HG03103 (cell line): ENCODE data around the gene DPH6.

Experiments used
- ATAC-seq: cut with Tn5 transposase; IDR thresholded peaks from one replicate; pipeline ENCODE4 v1.9.1; 2021; ENCODE audit warnings: low read depth; ENCODE audit not compliant: unreplicated experiment

Gene DPH6

GRCh38 chr15:35491999-35492398, 54.0 kb downstream of the DPH6 start:
- ATAC-seq, result no peak

DNA sequence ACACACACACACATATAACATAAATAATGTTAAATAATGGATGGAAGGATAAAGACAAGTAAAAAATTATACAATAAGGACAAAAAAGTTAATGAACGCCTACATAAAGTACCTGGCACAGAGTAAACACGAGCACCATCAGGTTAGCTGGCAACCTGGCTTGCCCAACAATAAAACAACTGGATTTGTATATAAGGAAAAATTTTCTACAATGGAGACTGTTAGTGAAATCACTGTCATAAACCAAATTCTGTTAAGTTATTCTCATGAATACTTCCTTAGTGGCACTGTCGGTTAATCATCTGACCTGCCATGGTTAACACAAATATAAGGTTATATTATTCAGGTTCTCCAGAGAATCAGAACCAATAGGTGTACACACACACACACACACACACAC, 54.8 kb downstream of the DPH6 start:
- no peak for ATAC-seq

GRCh38 chr15:35490511-35490910, 55.5 kb downstream of the DPH6 start:
- ATAC-seq, result no peak

GRCh38 chr15:35487417-35487816, 58.5 kb downstream of the DPH6 start:
- ATAC-seq, result no peak

DNA sequence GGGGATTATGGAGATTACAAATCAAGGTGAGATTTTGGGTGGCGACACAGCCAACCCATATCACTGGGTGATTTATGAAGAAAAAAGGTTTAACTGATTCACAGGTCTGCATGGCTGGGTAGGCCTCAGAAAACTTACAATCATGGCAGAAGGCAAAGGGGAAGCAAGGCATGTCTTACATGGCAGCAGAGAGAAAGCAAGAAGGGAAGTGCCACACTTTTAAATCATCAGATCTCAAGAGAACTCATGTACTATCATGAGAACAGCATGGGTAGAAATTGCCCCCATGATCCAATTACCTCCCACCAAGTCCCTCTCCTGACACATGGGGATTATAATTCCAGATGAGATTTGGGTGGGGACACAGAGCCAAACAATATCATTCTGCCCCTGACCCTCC, 59.7 kb downstream of the DPH6 start:
- ATAC-seq, result no peak

DNA sequence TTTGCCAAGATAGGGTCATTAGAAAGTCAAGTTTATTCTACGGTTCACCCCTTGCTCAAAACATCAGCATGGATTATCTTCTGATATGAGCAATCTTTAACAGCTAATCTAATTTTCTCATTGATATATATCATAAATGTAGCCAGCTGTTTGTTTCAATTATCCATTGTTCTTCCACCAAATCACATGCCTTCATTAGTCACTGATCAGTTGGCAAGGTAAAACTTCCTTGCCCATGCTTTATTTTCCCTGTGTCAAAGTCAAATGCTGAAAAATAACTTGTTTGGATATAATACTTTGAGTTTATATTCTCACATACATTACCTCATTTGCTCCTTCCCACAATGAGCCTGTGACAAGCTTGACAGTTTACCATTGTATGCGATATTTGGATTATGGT, 60.6 kb downstream of the DPH6 start:
- ATAC-seq, result no peak

GRCh38 chr15:35484231-35484945, 61.6 kb downstream of the DPH6 start:
- no peak for ATAC-seq

- no peak for ATAC-seq
These were observed 64.0 kb downstream of the DPH6 start for GRCh38 chr15:35481992-35482391.

DNA sequence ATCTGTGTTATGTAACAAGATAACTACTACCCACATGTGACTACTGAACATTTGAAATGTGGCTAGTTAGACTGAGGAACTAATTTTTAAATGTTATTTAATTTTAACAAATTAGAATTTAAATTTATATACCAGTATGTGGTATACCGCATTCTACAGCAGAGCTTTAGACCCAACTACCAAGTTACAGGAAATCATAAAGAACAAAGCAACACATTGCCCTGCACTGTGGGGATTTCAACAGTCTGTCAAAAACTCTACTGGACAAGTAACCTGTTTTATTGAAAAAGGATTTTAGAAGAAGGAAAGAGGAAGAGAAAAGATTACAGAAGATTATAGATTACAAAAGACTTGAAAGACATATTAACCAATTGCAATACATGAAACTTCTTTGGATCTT, 64.9 kb downstream of the DPH6 start:
- ATAC-seq, result no peak

GRCh38 chr15:35479423-35479822, 66.5 kb downstream of the DPH6 start:
- no peak for ATAC-seq

- no peak for ATAC-seq
These were observed 68.4 kb downstream of the DPH6 start for GRCh38 chr15:35477312-35478262.

DNA sequence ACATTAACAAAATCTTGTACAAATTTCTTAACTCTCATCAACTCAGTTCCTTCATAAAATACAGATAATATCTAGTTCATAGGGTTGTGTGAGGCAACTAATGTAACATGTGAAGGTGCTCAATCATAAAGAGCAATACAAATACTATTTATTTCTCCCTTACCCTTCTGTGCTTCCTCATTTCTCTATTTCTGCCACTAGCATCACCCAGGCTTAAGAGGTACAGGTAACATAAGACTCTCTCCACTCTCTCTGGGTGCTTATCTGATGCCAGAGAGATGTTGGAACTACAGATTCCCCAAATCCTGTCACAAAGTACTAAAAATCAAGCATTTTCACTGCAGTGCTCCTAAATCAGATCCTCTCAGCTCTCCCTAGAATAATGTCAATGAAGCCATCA, 74.9 kb downstream of the DPH6 start:
- ATAC-seq, result no peak

GRCh38 chr15:35470441-35470840, 75.5 kb downstream of the DPH6 start:
- no peak for ATAC-seq

GRCh38 chr15:35466476-35466875, 79.5 kb downstream of the DPH6 start:
- ATAC-seq, result no peak

- no peak for ATAC-seq
These were observed 80.2 kb downstream of the DPH6 start for GRCh38 chr15:35465783-35466182.

GRCh38 chr15:35460616-35461015, 85.3 kb downstream of the DPH6 start:
- ATAC-seq, result no peak

GRCh38 chr15:35458176-35458856, 87.6 kb downstream of the DPH6 start:
- no peak for ATAC-seq

DNA sequence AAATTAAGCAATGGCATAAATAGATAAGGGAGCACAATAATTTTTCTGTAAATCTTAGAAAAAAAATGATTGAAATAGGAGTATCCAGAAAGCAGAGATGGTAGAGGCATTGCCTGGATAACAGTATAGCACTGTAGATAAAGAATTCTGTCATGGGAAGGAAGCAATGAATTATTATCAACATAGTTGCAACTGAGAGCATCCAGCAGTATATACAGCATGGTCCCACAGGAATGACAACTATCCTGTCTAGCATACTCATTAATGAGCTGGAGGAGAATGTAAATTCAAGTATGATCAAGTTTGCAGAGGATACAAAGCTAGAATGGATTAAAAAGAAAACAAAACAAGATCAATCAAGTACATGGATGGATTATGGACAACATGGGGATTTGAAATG, 90.8 kb downstream of the DPH6 start:
- ATAC-seq, result no peak

GRCh38 chr15:35450492-35450891, 95.5 kb downstream of the DPH6 start:
- ATAC-seq, result no peak

GRCh38 chr15:35448294-35448693, 97.7 kb downstream of the DPH6 start:
- no peak for ATAC-seq

DNA sequence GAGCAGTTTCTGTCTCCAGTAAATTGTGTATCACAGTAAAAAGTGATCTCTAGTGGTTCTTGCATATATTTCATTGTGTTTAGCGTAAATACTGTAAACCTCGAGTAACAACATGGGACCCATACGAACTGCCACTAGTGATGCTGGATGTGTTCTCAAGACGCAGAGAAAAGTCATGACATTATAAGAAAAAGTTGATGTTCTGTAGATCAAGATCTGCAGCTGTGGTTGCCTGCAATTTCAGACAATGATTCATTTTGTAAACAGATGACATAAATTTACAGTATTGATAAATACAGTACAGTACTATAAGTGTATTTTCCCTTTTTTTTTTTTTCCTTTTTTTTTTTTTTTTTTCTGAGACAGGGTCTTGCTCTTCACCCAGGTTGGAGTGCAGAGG, 100.1 kb downstream of the DPH6 start:
- no peak for ATAC-seq
